Activated naive CD4-positive, alpha-beta T cell treated with anti-CD3 and anti-CD28 coated beads for 36 hours (primary cell): Measurements from ENCODE around the gene ELF5. TPM values are rescaled to one million over a fixed set of nuclear protein-coding genes. Genes with fewer than 3 reads are reported as not detected.

Experiments
- CTCF ChIA-PET: fragments of 350-600 bp; sonication (Branson Sonifier 250); formaldehyde crosslinking; loops from one replicate; lab custom pipeline; 2021; ENCODE audit warnings: antibody characterized with exemption; lab: Charles Lee
- DNase-seq: peaks from one replicate; pipeline ENCODE4 v3.0.0-alpha.2; 2020
- H3K27ac Mint-ChIP-seq: one replicate; pipeline ENCODE4 v1.8.0; 2021; ENCODE audit warnings: mild to moderate bottlenecking, mixed read lengths
- H3K27me3 Mint-ChIP-seq: one replicate; pipeline ENCODE4 v1.8.0; 2021; ENCODE audit warnings: low read depth, mixed read lengths
- H3K36me3 Mint-ChIP-seq: one replicate; pipeline ENCODE4 v1.8.0; 2021; ENCODE audit warnings: low read depth, mixed read lengths
- H3K4me1 Mint-ChIP-seq: one replicate; pipeline ENCODE4 v1.8.0; 2021; ENCODE audit warnings: low read depth, mixed read lengths
- H3K4me3 Mint-ChIP-seq: one replicate; pipeline ENCODE4 v1.8.0; 2021; ENCODE audit warnings: mild to moderate bottlenecking, moderate library complexity, mixed read lengths
- H3K9me3 Mint-ChIP-seq: one replicate; pipeline ENCODE4 v1.8.0; 2021; ENCODE audit warnings: mixed read lengths
- intact Hi-C: fragments of 100-400 bp; cut with micrococcal nuclease; formaldehyde crosslinking; loops from one replicate; pipeline ENCODE4 v1.15.1; 2023
- total RNA-seq, 2 experiments: library from RNA; stranded (reverse); gene quantifications; one replicate each; pipeline ENCODE4 v1.2.3, GENCODE V29; 2021

The ELF5 gene
- not detected for total RNA-seq

GRCh38 chr11:34513682-34514449, at the start of gene ELF5:
TSS of gene ELF5 (minus strand) at chr11:34513794. CDS start at chr11:34505749, 8,045 bp downstream.
- no peaks in the 10 kb centered on the region for H3K4me1 Mint-ChIP-seq
- CTCF ChIA-PET: interaction anchor here (0.6 to 3.1 kb wide), 11 partner anchors 9 to 878 kb away, joined by 3 to 12 read pairs (median 3); no protein-coding TSS in a partner anchor
- intact Hi-C loops: loop anchor here (5.0 kb wide), 2 partner anchors 138 to 878 kb away; no protein-coding TSS in a partner anchor
- no peak within 1 kb of the TSS for H3K27ac Mint-ChIP-seq
- no peaks in the 10 kb centered on the region for H3K36me3 Mint-ChIP-seq
- DNase-seq: no peak
- no peaks in the 10 kb centered on the region for H3K27me3 Mint-ChIP-seq
- no peak within 1 kb of the TSS for H3K4me3 Mint-ChIP-seq
- no peaks in the 10 kb centered on the region for H3K9me3 Mint-ChIP-seq

GRCh38 chr11:34562976-34563375, 49.4 kb upstream of the ELF5 start:
- CTCF ChIA-PET: no interaction called here
- H3K4me3 Mint-ChIP-seq: no peak overlapping the region
- no peaks in the 10 kb centered on the region for H3K4me1 Mint-ChIP-seq
- intact Hi-C loops: no loop called here
- no peaks in the 10 kb centered on the region for H3K36me3 Mint-ChIP-seq
- no peak for DNase-seq
- no peak overlapping the region for H3K27ac Mint-ChIP-seq
- H3K27me3 Mint-ChIP-seq: peaks cover 18% of the 10 kb centered on the region
- H3K9me3 Mint-ChIP-seq: no peaks in the 10 kb centered on the region

- Mint-ChIP-seq H3K9me3 (no peaks in the 10 kb centered on the region), H3K4me1 (no peaks in the 10 kb centered on the region), H3K36me3 (no peaks in the 10 kb centered on the region), H3K27ac (no peak overlapping the region), H3K4me3 (no peak overlapping the region), H3K27me3 (peaks cover 16% of the 10 kb centered on the region)
- CTCF ChIA-PET: interaction anchor here (1.1 kb wide), 1 partner anchor 27 kb away, joined by 4 read pairs; no protein-coding TSS in a partner anchor
- DNase-seq: no peak
- intact Hi-C loops: no loop called here
Measured at GRCh38 chr11:34560511-34560910, 46.9 kb upstream of the ELF5 start.

- no peak for DNase-seq
- Mint-ChIP-seq H3K27me3 (peaks cover 16% of the 10 kb centered on the region), H3K4me3 (no peak overlapping the region), H3K4me1 (no peaks in the 10 kb centered on the region), H3K36me3 (no peaks in the 10 kb centered on the region), H3K27ac (no peak overlapping the region), H3K9me3 (no peaks in the 10 kb centered on the region)
- intact Hi-C loops: no loop called here
- CTCF ChIA-PET: no interaction called here
Measured at GRCh38 chr11:34558673-34559072, 45.1 kb upstream of the ELF5 start.

- Mint-ChIP-seq H3K9me3 (no peaks in the 10 kb centered on the region), H3K27ac (no peak overlapping the region), H3K4me1 (no peaks in the 10 kb centered on the region), H3K27me3 (peaks cover 16% of the 10 kb centered on the region), H3K36me3 (no peaks in the 10 kb centered on the region), H3K4me3 (no peak overlapping the region)
- intact Hi-C loops: no loop called here
- DNase-seq: no peak
- CTCF ChIA-PET: interaction anchor here (0.7 kb wide), 1 partner anchor 60 kb away, joined by 3 read pairs; no protein-coding TSS in a partner anchor
Measured at GRCh38 chr11:34558211-34558610, 44.6 kb upstream of the ELF5 start.

GRCh38 chr11:34552270-34552669, 38.7 kb upstream of the ELF5 start:
- DNase-seq: no peak
- H3K9me3 Mint-ChIP-seq: no peaks in the 10 kb centered on the region
- no peaks in the 10 kb centered on the region for H3K36me3 Mint-ChIP-seq
- H3K27me3 Mint-ChIP-seq: no peaks in the 10 kb centered on the region
- intact Hi-C loops: no loop called here
- H3K4me3 Mint-ChIP-seq: no peak overlapping the region
- H3K27ac Mint-ChIP-seq: no peak overlapping the region
- no peaks in the 10 kb centered on the region for H3K4me1 Mint-ChIP-seq
- CTCF ChIA-PET: no interaction called here

GRCh38 chr11:34549271-34549670, 35.7 kb upstream of the ELF5 start:
- Mint-ChIP-seq H3K9me3 (no peaks in the 10 kb centered on the region), H3K4me3 (no peak overlapping the region), H3K36me3 (no peaks in the 10 kb centered on the region), H3K4me1 (no peaks in the 10 kb centered on the region), H3K27me3 (peaks cover 7% of the 10 kb centered on the region), H3K27ac (no peak overlapping the region)
- CTCF ChIA-PET: no interaction called here
- intact Hi-C loops: no loop called here
- no peak for DNase-seq

GRCh38 chr11:34548278-34548677, 34.7 kb upstream of the ELF5 start:
- intact Hi-C loops: no loop called here
- CTCF ChIA-PET: no interaction called here
- peaks cover 11% of the 10 kb centered on the region for H3K27me3 Mint-ChIP-seq
- H3K9me3 Mint-ChIP-seq: no peaks in the 10 kb centered on the region
- no peak overlapping the region for H3K27ac Mint-ChIP-seq
- H3K4me1 Mint-ChIP-seq: no peaks in the 10 kb centered on the region
- no peaks in the 10 kb centered on the region for H3K36me3 Mint-ChIP-seq
- no peak for DNase-seq
- H3K4me3 Mint-ChIP-seq: no peak overlapping the region

GRCh38 chr11:34546511-34547209, 33.1 kb upstream of the ELF5 start:
- Mint-ChIP-seq H3K9me3 (no peaks in the 10 kb centered on the region), H3K27me3 (peaks cover 21% of the 10 kb centered on the region), H3K36me3 (no peaks in the 10 kb centered on the region), H3K4me1 (no peaks in the 10 kb centered on the region), H3K27ac (no peak overlapping the region), H3K4me3 (no peak overlapping the region)
- CTCF ChIA-PET: no interaction called here
- DNase-seq: no peak
- intact Hi-C loops: no loop called here

- Mint-ChIP-seq H3K36me3 (no peaks in the 10 kb centered on the region), H3K4me3 (no peak overlapping the region), H3K27me3 (peaks cover 23% of the 10 kb centered on the region), H3K4me1 (no peaks in the 10 kb centered on the region), H3K9me3 (no peaks in the 10 kb centered on the region), H3K27ac (no peak overlapping the region)
- no peak for DNase-seq
- intact Hi-C loops: no loop called here
- CTCF ChIA-PET: no interaction called here
Measured at GRCh38 chr11:34542089-34542488, 28.5 kb upstream of the ELF5 start.

- H3K4me1 Mint-ChIP-seq: no peaks in the 10 kb centered on the region
- H3K4me3 Mint-ChIP-seq: no peak overlapping the region
- no peak overlapping the region for H3K27ac Mint-ChIP-seq
- H3K27me3 Mint-ChIP-seq: peaks cover 23% of the 10 kb centered on the region
- intact Hi-C loops: no loop called here
- CTCF ChIA-PET: no interaction called here
- H3K9me3 Mint-ChIP-seq: no peaks in the 10 kb centered on the region
- DNase-seq: no peak
- H3K36me3 Mint-ChIP-seq: no peaks in the 10 kb centered on the region
Measured at GRCh38 chr11:34540870-34541269, 27.3 kb upstream of the ELF5 start.

GRCh38 chr11:34537636-34538035, 24.0 kb upstream of the ELF5 start:
- Mint-ChIP-seq H3K36me3 (no peaks in the 10 kb centered on the region), H3K4me1 (no peaks in the 10 kb centered on the region), H3K27me3 (peaks cover 10% of the 10 kb centered on the region), H3K4me3 (no peak overlapping the region), H3K9me3 (peaks cover 4% of the 10 kb centered on the region), H3K27ac (no peak overlapping the region)
- no peak for DNase-seq
- CTCF ChIA-PET: no interaction called here
- intact Hi-C loops: no loop called here

- peaks cover 2% of the 10 kb centered on the region for H3K27me3 Mint-ChIP-seq
- CTCF ChIA-PET: no interaction called here
- no peaks in the 10 kb centered on the region for H3K36me3 Mint-ChIP-seq
Measured at GRCh38 chr11:34536056-34536455, 22.5 kb upstream of the ELF5 start.

More at GRCh38 chr11:34536056-34536455, 22.5 kb upstream of the ELF5 start:
- no peak for DNase-seq
- H3K9me3 Mint-ChIP-seq: peaks cover 4% of the 10 kb centered on the region
- H3K27ac Mint-ChIP-seq: no peak overlapping the region
- no peaks in the 10 kb centered on the region for H3K4me1 Mint-ChIP-seq
- intact Hi-C loops: no loop called here
- no peak overlapping the region for H3K4me3 Mint-ChIP-seq
